Gastrocnemius medialis (tissue), 4 donors: ENCODE data around the gene FKBP8.

Experiments
- CTCF ChIP-seq, 5 experiments: fragments of 450-650 bp in 3 of 5; fragments of 200-600 bp in 2 of 5; sonication (generic) in 2 of 5; IDR thresholded peaks in 4 of 5; conservative IDR thresholded peaks in 1 of 5; 1 replicate in 4 of 5; 2 replicates in 1 of 5; pipeline ENCODE4 v1.5.1; 2016 to 2019; ENCODE audit warnings: antibody characterized with exemption in 5 of 5, mild to moderate bottlenecking in 3 of 5, moderate library complexity in 3 of 5
- POLR2A ChIP-seq, 2 donors: fragments of 450-650 bp; IDR thresholded peaks; one replicate each; pipeline ENCODE4 v1.6.1; 2017; ENCODE audit warnings: antibody characterized with exemption in 2 of 2, mild to moderate bottlenecking in 2 of 2, moderate library complexity in 2 of 2

DNA sequence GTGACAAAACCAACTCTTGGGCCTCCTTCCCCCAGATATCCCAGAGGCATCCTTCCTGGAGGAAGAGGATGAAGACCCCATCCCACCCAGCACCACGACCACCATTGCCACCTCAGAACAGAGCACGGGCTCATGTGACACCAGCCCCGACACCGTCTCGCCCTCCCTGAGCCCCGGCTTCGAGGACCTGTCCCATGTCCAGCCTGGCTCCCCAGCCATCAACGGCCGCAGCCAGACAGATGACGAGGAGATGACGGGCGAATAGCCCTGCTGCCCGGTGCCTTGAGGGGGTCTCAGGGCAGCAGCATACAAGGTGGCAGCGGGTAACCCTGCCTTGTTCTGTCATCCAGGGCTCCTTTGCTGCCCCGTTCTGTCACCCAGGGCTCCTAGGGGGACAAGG is 25.0 kb upstream of the FKBP8 start:
- no peak for TF ChIP-seq POLR2A (IDR thresholded peaks at IDR 0.05)
- TF ChIP-seq CTCF (IDR thresholded peaks at IDR 0.05 in 4 of 5, conservative IDR thresholded peaks at IDR 0.05 in 1 of 5) = no peak
